HAP-1 (cell line): ENCODE results near the gene ORM2.

Experiments used
- DNase-seq, 2 experiments: peaks; one replicate each; pipeline ENCODE4 v3.0.0-alpha.2; 2016 to 2020; ENCODE audit warnings: low spot score in 2 of 2
- H3K27me3 ChIP-seq: fragments of 250-450 bp; sonication (Bioruptor Pico); 2 replicates; pipeline ENCODE4 v1.5.1; 2020; ENCODE audit warnings: low read depth, mild to moderate bottlenecking, moderate library complexity
- H3K36me3 ChIP-seq: fragments of 250-450 bp; sonication (Bioruptor Pico); replicated peaks from 2 replicates; pipeline ENCODE4 v1.5.1; 2020; ENCODE audit warnings: mild to moderate bottlenecking
- H3K4me1 ChIP-seq: fragments of 250-450 bp; sonication (Bioruptor Pico); 2 replicates; pipeline ENCODE4 v1.5.1; 2020; ENCODE audit warnings: mild to moderate bottlenecking
- H3K4me3 ChIP-seq: fragments of 250-450 bp; sonication (Bioruptor Pico); 2 replicates; pipeline ENCODE4 v1.5.1; 2020; ENCODE audit warnings: mild to moderate bottlenecking, moderate library complexity
- H3K9me3 ChIP-seq: fragments of 250-450 bp; sonication (Bioruptor Pico); 2 replicates; pipeline ENCODE4 v1.5.1; 2020; ENCODE audit warnings: mild to moderate bottlenecking, moderate library complexity
- in situ Hi-C: fragments of 300-500 bp; cut with MboI; formaldehyde crosslinking; loops from 3 replicates; pipeline ENCODE4 v1.14.3; 2020; ENCODE audit warnings: low sequenced_read_pairs, inconsistent platforms, mixed read lengths

ORM2 gene

DNA sequence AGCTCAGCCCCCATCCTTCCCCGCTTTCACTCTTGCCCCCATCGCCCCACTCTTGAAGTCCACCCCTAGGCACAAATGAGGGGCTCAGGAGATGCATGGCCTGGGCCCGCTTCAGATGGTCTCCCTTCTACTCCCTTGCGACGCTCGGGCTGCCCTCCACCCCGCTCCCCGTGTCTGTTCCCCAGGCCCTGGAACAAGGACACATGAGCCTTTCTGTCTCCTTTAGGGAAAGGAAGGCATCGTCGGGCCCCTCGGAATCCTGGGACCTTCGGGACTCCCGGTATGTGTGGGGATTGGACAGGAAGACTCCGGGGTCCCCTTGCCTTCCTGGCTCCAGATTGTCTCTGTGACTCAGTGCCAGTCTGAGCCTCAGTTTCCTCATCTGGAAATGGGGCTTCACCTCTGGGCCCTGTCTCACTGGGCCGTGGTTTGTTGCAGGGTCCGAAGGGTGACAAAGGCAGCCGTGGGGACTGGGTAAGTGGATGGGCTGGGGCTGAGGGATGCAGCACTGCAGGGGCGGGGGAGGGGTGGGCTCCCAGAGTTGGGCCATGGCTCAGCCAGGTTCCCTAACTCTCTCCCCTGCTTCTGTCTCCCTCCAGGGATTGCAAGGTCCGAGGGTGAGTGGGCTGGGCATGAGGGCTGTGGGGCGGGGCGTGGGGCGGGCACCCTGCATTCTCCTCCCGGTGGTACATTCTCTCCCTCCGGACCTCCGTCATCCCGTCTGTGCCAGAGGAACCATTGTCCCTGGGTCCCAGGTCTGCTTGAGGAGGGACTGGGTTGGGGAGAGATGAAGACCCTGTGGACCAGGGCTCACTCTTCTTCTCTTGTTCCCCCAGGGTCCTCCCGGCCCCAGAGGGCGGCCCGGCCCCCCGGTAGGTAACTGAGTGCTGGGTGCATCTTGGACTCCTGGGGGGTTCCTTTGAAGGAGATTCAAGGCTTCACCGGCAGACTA is 28.5 kb upstream of the ORM2 start:
- Histone ChIP-seq H3K9me3 (no peaks in the 10 kb centered on the region), H3K27me3 (no peaks in the 10 kb centered on the region), H3K4me3 (no peak overlapping the region), H3K36me3 (peaks cover 29% of the 10 kb centered on the region), H3K4me1 (peaks cover 3% of the 10 kb centered on the region; the same call in 1 of the 2 replicates)
- DNase-seq, result peak in 1 of 2 experiments; percentile 5
- in situ Hi-C loops, result no loop called here

DNA sequence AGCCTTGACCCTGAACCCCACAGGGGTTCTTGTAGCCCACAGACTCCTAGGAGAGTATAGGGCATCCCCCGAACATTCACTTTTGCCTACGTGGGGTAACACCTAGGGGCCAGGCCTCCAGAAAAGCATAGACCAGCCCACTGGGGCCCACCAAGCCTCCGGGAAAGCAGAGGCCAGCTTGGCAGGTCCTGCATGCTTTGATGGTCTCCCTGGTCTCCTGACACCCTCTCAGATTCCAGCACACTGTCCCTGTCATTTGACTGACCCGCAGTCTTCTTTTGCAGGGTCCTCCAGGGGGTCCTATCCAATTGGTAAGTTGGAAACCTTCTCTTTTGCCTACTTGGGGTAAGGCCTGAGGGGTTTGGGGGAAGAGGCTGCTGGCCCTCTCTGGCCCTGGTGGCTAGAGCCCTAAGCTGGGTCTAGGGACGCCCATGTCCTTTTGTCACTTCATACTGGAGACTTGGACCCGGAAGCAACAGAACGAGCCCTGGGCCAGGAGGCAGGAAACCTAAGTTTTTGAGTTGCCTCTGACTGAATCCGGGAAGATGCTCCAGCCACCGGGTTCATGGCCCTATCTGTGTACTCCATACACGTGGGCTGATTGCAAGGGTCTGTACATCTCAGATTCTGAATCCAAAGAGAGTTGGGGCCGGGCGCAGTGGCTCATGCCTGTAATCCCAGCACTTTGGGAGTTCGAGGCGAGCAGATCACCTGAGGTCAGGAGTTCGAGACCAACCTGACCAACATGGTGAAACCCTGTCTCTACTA is 27.7 kb upstream of the ORM2 start:
- peaks cover 23% of the 10 kb centered on the region for H3K36me3 ChIP-seq
- in situ Hi-C loops, result no loop called here
- peaks cover 3% of the 10 kb centered on the region; the same call in 1 of the 2 replicates for H3K4me1 ChIP-seq
- no peak overlapping the region for H3K4me3 ChIP-seq
- H3K9me3 ChIP-seq, result no peaks in the 10 kb centered on the region
- H3K27me3 ChIP-seq, result no peaks in the 10 kb centered on the region
- peak in 1 of 2 experiments; percentile 2 for DNase-seq

DNA sequence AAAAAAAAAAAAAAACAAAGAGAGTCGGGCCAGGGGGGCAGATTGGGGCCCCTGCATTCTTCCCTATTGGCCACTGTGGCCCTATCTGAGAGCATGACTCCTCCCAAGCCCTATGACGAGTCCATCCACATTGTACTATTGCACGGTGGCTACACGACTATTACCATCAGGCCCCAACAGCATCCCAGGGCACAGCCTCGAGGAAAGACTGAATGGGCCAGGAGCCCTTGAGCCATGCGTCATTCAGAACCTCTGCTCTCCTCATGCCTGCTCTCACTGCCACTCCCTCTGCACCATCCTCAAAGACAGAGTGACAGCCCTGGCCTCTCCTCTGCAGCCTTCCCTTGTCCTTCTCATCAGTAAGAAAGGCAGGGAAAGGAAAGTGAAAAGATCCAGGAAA is 26.9 kb upstream of the ORM2 start:
- in situ Hi-C loops, result no loop called here
- DNase-seq, result peak in 1 of 2 experiments; percentile 4
- Histone ChIP-seq H3K4me1 (peaks cover 3% of the 10 kb centered on the region; the same call in 1 of the 2 replicates), H3K4me3 (no peak overlapping the region), H3K9me3 (no peaks in the 10 kb centered on the region), H3K27me3 (no peaks in the 10 kb centered on the region), H3K36me3 (peaks cover 20% of the 10 kb centered on the region)

DNA sequence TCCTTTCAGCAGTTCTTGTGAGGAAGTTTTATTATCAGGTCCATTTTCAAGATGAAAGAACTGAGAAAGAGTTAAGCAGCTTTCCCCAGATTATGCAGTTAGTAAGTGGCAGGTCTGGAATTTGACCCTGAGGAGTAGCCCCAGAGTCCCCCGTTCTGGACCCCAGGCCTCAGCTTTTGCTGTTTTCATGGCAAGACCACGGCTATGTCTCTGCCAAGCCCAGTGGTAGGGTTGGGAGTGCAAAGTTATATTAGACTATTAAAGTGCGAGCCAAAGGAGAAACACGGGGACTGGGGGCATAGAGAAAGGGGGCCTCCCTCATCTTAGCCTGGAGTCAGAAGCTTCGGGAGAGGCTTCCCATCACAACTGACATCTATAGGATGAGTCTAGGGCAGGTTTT is 26.1 kb upstream of the ORM2 start:
- DNase-seq, result no peak
- H3K27me3 ChIP-seq, result no peaks in the 10 kb centered on the region
- peaks cover 14% of the 10 kb centered on the region for H3K36me3 ChIP-seq
- H3K4me1 ChIP-seq, result peaks cover 3% of the 10 kb centered on the region; the same call in 1 of the 2 replicates
- no peak overlapping the region for H3K4me3 ChIP-seq
- no peaks in the 10 kb centered on the region for H3K9me3 ChIP-seq
- in situ Hi-C loops, result no loop called here

DNA sequence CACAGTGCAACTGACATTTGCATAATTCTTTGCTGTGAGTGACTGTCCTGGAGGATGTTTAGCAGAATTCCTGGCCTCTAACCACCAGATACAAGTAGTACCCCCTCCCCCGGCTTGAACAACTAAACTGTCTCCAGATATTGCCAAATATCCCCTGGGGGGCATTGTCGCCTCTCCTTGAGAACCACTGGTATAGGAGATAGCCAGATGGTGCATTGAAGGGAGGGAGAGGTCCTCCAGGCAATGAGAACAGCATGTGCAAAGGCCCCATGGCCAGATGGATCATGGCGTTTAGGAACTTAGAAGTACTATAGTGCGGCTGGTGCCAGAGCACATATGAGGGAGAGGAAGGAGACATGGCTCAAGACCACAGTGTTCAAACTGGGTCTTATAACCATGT is 25.7 kb upstream of the ORM2 start:
- H3K4me1 ChIP-seq, result peaks cover 3% of the 10 kb centered on the region; the same call in 1 of the 2 replicates
- no peak overlapping the region for H3K4me3 ChIP-seq
- H3K36me3 ChIP-seq, result peaks cover 12% of the 10 kb centered on the region
- in situ Hi-C loops, result no loop called here
- H3K27me3 ChIP-seq, result no peaks in the 10 kb centered on the region
- DNase-seq, result no peak
- H3K9me3 ChIP-seq, result no peaks in the 10 kb centered on the region

DNA sequence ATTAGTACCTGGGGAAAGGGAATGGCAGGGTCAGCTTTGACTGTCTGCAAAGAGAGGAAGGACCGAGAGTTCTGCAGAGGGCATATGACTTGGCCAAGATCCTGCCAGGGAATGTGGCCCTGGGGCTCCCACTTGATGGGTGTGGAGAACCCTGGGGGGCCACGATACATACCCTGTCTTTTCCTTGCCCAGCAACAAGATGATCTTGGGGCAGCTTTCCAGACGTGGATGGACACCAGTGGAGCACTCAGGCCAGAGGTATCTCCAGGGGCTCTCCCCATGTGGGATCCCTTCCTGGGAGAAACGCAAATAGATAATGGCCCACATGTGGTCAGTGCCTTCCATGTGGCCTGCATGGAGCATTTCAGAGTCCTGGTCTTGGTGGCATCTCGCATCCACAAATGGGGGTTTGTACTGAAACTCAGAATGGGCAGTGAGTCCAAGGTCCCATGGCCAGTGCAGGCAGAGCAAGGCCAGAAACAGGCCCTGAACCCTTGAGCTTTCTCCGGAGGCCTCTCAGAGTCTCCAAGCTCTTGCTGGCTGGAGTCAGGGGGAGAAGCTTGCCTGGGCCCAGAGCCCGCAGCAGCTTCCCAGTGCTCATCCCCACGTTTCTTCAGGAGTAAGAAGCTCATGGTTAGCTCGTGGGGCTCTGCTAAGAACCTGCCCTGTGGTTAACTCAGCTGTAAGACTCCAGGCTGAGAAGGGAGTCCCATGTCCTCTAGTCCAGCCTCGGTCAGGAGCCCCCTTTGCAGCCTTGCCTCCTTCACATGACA is 25.1 kb upstream of the ORM2 start:
- H3K9me3 ChIP-seq, result no peaks in the 10 kb centered on the region
- H3K27me3 ChIP-seq, result no peaks in the 10 kb centered on the region
- in situ Hi-C loops, result no loop called here
- no peak overlapping the region for H3K4me3 ChIP-seq
- DNase-seq, result no peak
- H3K4me1 ChIP-seq, result peaks cover 3% of the 10 kb centered on the region; the same call in 1 of the 2 replicates
- peaks cover 12% of the 10 kb centered on the region for H3K36me3 ChIP-seq

DNA sequence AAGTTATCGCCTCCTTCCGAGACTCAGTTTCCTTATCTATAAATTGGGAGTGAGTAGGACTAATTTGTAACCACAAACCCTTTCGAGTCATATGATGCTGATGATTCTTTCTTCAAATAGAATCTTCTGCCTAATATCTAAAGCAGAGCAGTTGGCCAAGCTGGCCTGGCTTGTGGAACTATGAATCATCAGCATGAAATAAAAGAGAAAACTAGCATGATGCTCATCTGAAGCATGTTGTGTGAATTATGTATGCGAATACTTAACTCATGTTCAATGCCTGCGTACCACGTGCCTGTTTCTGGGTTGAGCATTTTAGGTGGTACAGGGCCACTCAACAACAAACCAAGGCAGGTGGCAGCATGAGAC is 21.8 kb upstream of the ORM2 start:
- DNase-seq, result no peak
- Histone ChIP-seq H3K36me3 (peaks cover 11% of the 10 kb centered on the region; the same call in 1 of the 2 replicates), H3K4me1 (peaks cover 3% of the 10 kb centered on the region; the same call in 1 of the 2 replicates), H3K9me3 (no peaks in the 10 kb centered on the region), H3K27me3 (no peaks in the 10 kb centered on the region), H3K4me3 (no peak overlapping the region)
- in situ Hi-C loops, result no loop called here

DNA sequence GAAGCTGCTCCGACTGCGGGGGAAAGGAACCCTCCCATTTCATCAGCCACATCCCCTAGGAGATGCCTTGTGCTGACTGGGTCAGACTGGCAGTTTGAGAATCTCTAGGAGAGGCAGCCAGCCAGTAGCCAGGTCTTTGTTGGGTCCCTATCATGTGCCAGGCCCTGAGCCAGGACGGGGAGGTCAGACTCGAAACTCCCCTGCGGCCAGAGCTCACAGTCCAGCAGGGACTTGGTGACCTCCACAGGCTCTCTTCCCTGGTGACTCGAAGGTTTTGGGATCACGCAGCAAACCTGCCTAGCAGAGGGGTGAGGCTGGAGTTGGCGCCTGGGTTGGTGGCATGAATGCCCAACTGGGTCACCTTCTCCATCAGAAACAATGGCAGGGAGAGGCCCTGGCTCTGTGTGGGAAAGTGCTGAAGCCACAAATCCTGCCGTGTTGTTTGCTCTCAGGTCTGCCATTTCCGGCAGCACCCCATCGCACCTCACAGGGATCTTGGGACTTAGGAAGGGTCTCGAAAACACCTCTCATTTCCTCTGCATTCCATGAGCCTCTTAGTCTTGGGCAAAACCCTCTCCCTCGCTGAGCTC is 21.2 kb upstream of the ORM2 start:
- H3K36me3 ChIP-seq, result peaks cover 11% of the 10 kb centered on the region; the same call in 1 of the 2 replicates
- in situ Hi-C loops, result no loop called here
- peak in 1 of 2 experiments; percentile 5 for DNase-seq
- H3K4me1 ChIP-seq, result peaks cover 3% of the 10 kb centered on the region; the same call in 1 of the 2 replicates
- no peaks in the 10 kb centered on the region for H3K9me3 ChIP-seq
- no peak overlapping the region for H3K4me3 ChIP-seq
- H3K27me3 ChIP-seq, result no peaks in the 10 kb centered on the region

DNA sequence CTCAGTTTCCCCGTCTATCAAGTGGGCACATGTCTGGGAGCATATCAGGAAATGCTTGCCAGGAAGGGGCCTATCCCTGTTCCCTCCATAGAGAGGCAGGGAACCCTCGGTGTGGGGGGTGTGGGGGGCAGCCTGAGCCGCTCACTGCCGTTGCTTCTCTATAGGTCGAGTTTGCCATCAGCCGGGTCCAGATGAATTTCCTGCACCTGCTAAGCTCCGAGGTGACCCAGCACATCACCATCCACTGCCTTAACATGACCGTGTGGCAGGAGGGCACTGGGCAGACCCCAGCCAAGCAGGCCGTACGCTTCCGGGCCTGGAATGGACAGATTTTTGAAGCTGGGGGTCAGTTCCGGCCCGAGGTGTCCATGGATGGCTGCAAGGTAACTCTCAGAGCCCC is 20.6 kb upstream of the ORM2 start:
- in situ Hi-C loops, result no loop called here
- Histone ChIP-seq H3K4me3 (no peak overlapping the region), H3K27me3 (no peaks in the 10 kb centered on the region), H3K36me3 (peaks cover 11% of the 10 kb centered on the region; the same call in 1 of the 2 replicates), H3K4me1 (peaks cover 3% of the 10 kb centered on the region; the same call in 1 of the 2 replicates), H3K9me3 (no peaks in the 10 kb centered on the region)
- DNase-seq, result peak in 1 of 2 experiments; percentile 3

DNA sequence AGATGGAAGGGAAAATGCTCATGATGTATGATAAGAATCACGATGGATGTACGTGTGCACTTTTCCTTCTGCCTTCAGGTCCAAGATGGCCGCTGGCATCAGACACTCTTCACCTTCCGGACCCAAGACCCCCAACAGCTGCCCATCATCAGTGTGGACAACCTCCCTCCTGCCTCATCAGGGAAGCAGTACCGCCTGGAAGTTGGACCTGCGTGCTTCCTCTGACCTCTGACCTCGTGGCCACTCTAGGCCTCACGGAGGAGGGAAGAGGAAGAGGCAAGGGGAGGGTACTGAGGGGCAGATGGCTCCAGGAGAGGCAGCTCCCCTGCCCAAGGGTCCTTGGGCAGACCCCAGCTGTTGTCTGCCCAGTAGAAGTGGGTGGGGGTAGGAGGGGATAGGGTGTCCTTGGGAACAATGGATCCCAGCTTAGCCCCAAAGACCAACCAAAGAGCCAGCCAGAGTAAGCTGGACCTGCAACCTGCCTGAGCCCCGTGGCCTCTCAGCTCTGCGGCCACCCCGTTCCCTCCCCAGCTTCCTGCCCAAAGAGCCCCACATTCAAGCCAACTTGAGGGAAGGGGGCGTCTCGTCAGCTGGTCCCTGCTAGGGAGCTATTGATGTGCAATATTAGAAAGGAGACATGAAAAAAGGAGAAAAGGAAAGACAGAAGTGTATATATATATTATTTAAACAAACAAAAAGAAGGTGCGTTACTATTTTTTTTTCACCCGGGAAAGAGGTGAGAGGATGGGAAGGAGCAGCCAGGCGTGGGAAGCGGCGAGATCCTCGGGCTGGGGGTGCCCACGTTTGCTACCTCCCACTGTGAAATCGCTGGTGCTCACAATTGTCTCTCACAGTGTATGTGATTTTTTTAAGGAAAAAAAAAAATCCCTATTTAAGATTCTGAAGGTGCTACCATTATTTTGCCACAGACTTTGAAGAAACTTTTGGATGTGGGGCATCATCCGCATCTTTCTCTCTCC is 18.9 kb upstream of the ORM2 start:
- in situ Hi-C loops, result no loop called here
- Histone ChIP-seq H3K27me3 (no peaks in the 10 kb centered on the region), H3K4me3 (no peak overlapping the region), H3K36me3 (peaks cover 11% of the 10 kb centered on the region; the same call in 1 of the 2 replicates), H3K9me3 (no peaks in the 10 kb centered on the region), H3K4me1 (no peaks in the 10 kb centered on the region)
- DNase-seq, result peak in 1 of 2 experiments; percentile 2

DNA sequence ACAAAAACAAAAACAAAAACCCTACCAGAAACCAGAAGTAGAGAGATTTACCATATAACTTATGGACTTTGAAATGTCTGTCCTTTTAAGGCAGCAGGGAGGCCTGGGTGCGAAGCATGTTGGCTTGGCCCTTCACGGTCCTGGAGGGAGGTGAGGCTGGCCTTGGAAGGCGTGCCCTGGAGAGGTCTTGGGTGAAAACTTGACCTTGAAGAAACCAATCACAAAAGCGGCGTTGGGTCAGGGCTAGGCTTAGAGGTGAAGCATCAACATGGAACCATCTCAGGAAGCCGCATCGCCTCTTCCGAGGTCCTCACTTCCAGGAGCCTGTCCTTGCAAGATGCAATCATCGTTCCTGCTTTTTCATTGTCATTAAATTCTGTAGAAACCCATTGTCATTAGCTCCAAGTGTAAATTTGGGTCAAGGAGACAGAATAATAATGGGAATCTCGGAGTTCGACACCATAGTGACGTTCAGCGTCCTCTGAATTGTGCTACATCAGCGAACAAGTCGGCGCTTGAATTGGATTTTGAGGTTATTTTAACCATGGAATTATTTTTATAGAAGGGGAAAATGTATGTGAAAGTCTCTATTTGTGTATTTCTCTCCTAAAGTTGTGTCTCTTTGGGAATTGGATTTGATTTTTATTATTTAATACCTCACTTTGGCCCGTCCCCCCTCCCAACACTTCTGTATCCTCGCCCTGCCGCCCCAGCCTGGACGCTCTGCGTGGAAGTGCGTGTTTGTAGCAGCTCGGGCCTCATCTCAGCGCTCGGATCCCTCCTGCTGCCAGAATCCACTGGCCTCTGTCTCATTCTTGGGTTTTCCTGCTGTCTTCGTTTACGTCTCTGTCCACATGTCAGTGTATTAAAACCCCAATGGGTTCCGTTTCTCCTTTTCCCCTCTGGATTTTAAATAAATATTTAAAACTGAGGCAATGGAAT is 17.8 kb upstream of the ORM2 start:
- in situ Hi-C loops, result no loop called here
- peaks cover 10% of the 10 kb centered on the region; the same call in 1 of the 2 replicates for H3K36me3 ChIP-seq
- H3K27me3 ChIP-seq, result no peaks in the 10 kb centered on the region
- H3K4me1 ChIP-seq, result no peaks in the 10 kb centered on the region
- H3K9me3 ChIP-seq, result no peaks in the 10 kb centered on the region
- peak in 1 of 2 experiments; percentile 2 for DNase-seq
- no peak overlapping the region for H3K4me3 ChIP-seq
